ENCODE measurements around the gene ARF4. TPM values are rescaled to one million over a fixed set of nuclear protein-coding genes. Genes with fewer than 3 reads are reported as not detected.
"Not testable (repeated sequence)": the region's sequence is repeated elsewhere in the genome, so short reads cannot be mapped to it uniquely, and the experiment has no call there.

The ARF4 gene
- 69.0 TPM for total RNA-seq

- Histone ChIP-seq H3K27me3 (no peaks in the 10 kb centered on the region), H3K36me3 (no peaks in the 10 kb centered on the region), H3K4me1 (peaks cover 50% of the 10 kb centered on the region), H3K27ac (peak within 1 kb of the TSS; percentile 89), H3K4me3 (peak within 1 kb of the TSS; percentile 64 to 88), H3K9me3 (no peaks in the 10 kb centered on the region)
- intact Hi-C loops (cut with DNase I) = loop anchor here (5.0 kb wide), 2 partner anchors 40 to 160 kb away; partner anchors contain the start of genes PDE12 and SLMAP
- DNase-seq (ENCODE audit: extremely low spot score in 2 of 2) = peak; percentile 100
- TF ChIP-seq POLR2A (IDR thresholded peaks at IDR 0.05) (peak in 1 of 2 donors; percentile 98), POLR2AphosphoS5 (IDR thresholded peaks at IDR 0.05; ENCODE audit: insufficient read depth in 1 of 2, low read depth in 1 of 2) (peak; percentile 98 to 99)
- TF ChIP-seq, protein P1, sequence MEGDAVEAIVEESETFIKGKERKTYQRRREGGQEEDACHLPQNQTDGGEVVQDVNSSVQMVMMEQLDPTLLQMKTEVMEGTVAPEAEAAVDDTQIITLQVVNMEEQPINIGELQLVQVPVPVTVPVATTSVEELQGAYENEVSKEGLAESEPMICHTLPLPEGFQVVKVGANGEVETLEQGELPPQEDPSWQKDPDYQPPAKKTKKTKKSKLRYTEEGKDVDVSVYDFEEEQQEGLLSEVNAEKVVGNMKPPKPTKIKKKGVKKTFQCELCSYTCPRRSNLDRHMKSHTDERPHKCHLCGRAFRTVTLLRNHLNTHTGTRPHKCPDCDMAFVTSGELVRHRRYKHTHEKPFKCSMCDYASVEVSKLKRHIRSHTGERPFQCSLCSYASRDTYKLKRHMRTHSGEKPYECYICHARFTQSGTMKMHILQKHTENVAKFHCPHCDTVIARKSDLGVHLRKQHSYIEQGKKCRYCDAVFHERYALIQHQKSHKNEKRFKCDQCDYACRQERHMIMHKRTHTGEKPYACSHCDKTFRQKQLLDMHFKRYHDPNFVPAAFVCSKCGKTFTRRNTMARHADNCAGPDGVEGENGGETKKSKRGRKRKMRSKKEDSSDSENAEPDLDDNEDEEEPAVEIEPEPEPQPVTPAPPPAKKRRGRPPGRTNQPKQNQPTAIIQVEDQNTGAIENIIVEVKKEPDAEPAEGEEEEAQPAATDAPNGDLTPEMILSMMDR (IDR thresholded peaks at IDR 0.05) = no peak
Measured at GRCh38 chr3:57597127-57597923, at the start of gene ARF4. Gene ARF4 (minus strand): TSS chr3:57597344. CDS start chr3:57597140, 204 bp downstream.

DNA sequence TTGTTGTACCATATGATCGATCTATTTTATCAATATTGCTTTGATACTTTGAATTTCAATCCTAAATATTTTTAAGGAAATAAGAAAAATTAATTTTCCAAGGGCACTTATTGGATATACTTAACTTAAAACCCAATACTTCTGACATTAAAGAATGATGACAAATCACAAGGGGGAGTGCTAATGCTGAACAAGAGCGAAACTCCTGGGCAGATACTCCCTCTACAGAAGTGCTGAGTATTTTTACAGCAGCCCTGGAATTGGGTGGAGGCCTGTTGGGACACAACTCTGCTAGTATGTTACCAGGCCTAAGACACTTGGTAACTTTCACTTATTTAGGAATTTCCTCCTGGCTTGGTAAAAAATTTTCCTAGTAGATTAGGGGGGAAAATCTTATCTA lies 49.6 kb upstream of the ARF4 start:
- H3K36me3 ChIP-seq = peaks cover 0 to 28% of the 10 kb centered on the region in 2 donors
- DNase-seq (ENCODE audit: extremely low spot score in 2 of 2) = no peak
- H3K4me3 ChIP-seq = no peak overlapping the region
- peaks cover 3% of the 10 kb centered on the region for H3K9me3 ChIP-seq
- TF ChIP-seq POLR2A (IDR thresholded peaks at IDR 0.05) = no peak
- TF ChIP-seq, protein P1 (IDR thresholded peaks at IDR 0.05) = peak in 1 of 3 experiments; percentile 32
- no peak overlapping the region for H3K27ac ChIP-seq
- intact Hi-C loops (cut with DNase I) = no loop called here
- no peaks in the 10 kb centered on the region for H3K27me3 ChIP-seq
- no peaks in the 10 kb centered on the region for H3K4me1 ChIP-seq

GRCh38 chr3:57644740-57645139 lies 47.6 kb upstream of the ARF4 start:
- intact Hi-C loops (cut with DNase I) = no loop called here
- Histone ChIP-seq H3K9me3 (peaks cover 3% of the 10 kb centered on the region), H3K4me3 (no peak overlapping the region), H3K4me1 (no peaks in the 10 kb centered on the region), H3K27ac (no peak overlapping the region), H3K27me3 (no peaks in the 10 kb centered on the region), H3K36me3 (peaks cover 0 to 41% of the 10 kb centered on the region in 2 donors)
- DNase-seq (ENCODE audit: extremely low spot score in 2 of 2) = no peak
- no peak for TF ChIP-seq POLR2A (IDR thresholded peaks at IDR 0.05)

- Histone ChIP-seq H3K9me3 (no peaks in the 10 kb centered on the region), H3K4me3 (no peak overlapping the region), H3K36me3 (peaks cover 0 to 57% of the 10 kb centered on the region in 2 donors), H3K27ac (no peak overlapping the region), H3K4me1 (no peaks in the 10 kb centered on the region), H3K27me3 (no peaks in the 10 kb centered on the region)
- no peak for DNase-seq (ENCODE audit: extremely low spot score in 2 of 2)
- intact Hi-C loops (cut with DNase I) = no loop called here
- TF ChIP-seq, protein P1 (IDR thresholded peaks at IDR 0.05) = no peak
- TF ChIP-seq POLR2A (IDR thresholded peaks at IDR 0.05) (no peak), POLR2AphosphoS5 (IDR thresholded peaks at IDR 0.05; ENCODE audit: insufficient read depth in 1 of 2, low read depth in 1 of 2) (no peak)
Measured at GRCh38 chr3:57637391-57637790, 40.2 kb upstream of the ARF4 start.

DNA sequence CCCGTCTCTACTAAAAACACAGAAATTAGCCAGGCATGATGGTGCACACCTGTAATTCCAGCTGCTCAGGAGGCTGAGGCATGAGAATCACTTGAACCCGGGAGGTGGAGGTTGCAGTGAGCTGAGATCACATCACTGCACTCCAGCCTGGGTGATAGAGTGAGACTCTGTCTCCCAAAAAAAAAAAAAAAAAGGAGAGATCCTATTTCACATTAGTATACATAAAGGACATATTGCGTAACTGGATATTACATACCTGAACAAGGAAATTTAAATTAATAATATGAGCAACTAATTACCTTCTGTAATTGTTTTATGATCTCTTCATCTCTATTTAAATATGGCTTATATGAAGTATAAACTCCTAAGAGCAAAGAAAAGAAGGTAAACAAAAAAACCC lies 37.1 kb upstream of the ARF4 start:
- H3K4me1 ChIP-seq; DNase-seq (ENCODE audit: extremely low spot score in 2 of 2); H3K27me3 ChIP-seq; H3K4me3 ChIP-seq; H3K9me3 ChIP-seq; intact Hi-C loops (cut with DNase I); H3K27ac ChIP-seq: not testable (repeated sequence)
- peaks cover 0 to 55% of the 10 kb centered on the region in 2 donors for H3K36me3 ChIP-seq

DNA sequence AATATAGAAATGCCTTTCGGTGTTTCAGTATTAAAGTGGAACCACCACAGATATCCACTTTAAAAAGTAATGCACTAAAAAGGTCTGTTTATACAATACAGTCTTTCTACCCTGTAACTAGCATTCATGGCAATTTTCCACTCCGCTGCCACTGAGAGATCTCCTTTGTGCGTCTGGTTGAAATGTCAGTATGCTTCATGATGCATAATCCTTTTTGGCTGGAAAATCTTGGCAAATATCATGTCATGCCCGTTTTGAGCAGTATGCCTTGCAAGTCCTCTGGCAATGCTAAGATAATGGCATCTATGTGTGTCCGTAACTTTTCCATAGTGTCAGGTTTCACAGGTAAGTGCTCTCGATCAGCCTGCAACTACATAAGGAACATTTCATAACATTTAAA lies 30.8 kb upstream of the ARF4 start:
- H3K27me3 ChIP-seq = no peaks in the 10 kb centered on the region
- no peak for DNase-seq (ENCODE audit: extremely low spot score in 2 of 2)
- no peaks in the 10 kb centered on the region for H3K4me1 ChIP-seq
- no peaks in the 10 kb centered on the region for H3K9me3 ChIP-seq
- H3K36me3 ChIP-seq = peaks cover 0 to 73% of the 10 kb centered on the region in 2 donors
- no peak overlapping the region for H3K27ac ChIP-seq
- intact Hi-C loops (cut with DNase I) = no loop called here
- H3K4me3 ChIP-seq = no peak overlapping the region
- no peak for TF ChIP-seq POLR2A (IDR thresholded peaks at IDR 0.05)
- TF ChIP-seq, protein P1 (IDR thresholded peaks at IDR 0.05) = no peak
